ENCODE data around the gene NFXL1.

NFXL1 gene

DNA sequence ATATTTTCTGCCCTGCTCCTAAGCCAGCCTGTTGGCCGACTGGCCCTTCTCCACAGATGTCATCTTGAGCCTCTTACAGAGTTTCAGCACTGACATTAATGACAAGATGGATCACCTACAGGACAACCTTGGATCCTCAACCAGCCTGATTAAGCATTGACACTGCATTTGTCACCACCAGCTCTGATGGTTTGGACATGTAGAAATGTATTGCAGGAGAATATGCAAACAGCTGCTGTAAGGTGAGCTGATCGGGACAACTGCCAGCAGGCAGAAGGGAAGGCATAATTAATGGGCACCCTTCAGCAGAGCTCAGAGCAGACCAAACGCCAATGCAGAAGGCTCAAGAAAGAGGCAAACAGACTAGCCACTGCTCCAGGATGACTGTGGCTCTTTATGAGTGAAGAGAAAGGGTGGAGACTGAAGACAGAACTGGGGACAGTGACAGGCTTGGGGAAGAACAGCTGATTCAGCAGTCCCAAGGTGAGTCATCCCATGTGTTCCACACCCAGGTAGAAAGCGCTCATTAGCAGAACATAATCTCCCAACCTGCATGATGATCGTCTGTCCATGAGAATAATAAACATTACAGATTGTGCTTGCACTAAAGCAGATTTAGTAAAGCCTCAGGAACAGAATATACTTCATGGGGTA lies 83.2 kb downstream of the NFXL1 start:
- DNase-seq, result no peak
- TF ChIP-seq GATA1 (IDR thresholded peaks at IDR 0.05; ENCODE audit: low read depth, low read length) (no peak), POLR2A (IDR thresholded peaks at IDR 0.05; ENCODE audit: low read length) (no peak)

- no peak for TF ChIP-seq POLR2A (IDR thresholded peaks at IDR 0.05; ENCODE audit: low read length)
- no peak for TF ChIP-seq GATA1 (IDR thresholded peaks at IDR 0.05; ENCODE audit: low read depth, low read length)
- no peak for DNase-seq
These were observed 83.9 kb downstream of the NFXL1 start for GRCh38 chr4:47830265-47831025.

- DNase-seq, result no peak
- TF ChIP-seq GATA1 (IDR thresholded peaks at IDR 0.05; ENCODE audit: low read depth, low read length) (no peak), POLR2A (IDR thresholded peaks at IDR 0.05; ENCODE audit: low read length) (no peak)
These were observed 84.9 kb downstream of the NFXL1 start for GRCh38 chr4:47829438-47829837.

- TF ChIP-seq GATA1 (IDR thresholded peaks at IDR 0.05; ENCODE audit: low read depth, low read length) (no peak), POLR2A (IDR thresholded peaks at IDR 0.05; ENCODE audit: low read length) (no peak)
- no peak for DNase-seq
These were observed 86.9 kb downstream of the NFXL1 start for GRCh38 chr4:47827343-47828047.

DNA sequence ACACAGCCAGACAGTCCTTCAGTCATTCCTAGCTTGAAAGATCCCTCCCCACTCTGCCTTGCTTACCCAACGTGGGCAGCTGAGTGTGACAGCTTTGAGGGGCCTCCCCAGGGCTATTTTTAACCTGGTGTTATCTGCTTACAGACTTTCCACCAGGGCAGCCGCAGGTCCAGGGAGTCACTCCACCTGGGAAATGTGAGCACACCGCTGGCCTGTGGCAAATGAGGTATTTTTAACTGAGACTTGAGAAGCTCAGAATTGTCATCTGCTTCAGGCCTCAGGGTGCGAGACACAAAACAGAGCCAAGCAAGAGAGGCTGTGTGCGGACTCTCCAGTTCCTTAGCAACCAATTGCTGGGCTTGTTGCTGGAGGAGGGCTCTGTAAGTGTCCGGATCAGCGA lies 89.5 kb downstream of the NFXL1 start:
- TF ChIP-seq GATA1 (IDR thresholded peaks at IDR 0.05; ENCODE audit: low read depth, low read length) (no peak), POLR2A (IDR thresholded peaks at IDR 0.05; ENCODE audit: low read length) (no peak)
- DNase-seq, result no peak

GRCh38 chr4:47819178-47819577 lies 95.2 kb downstream of the NFXL1 start:
- TF ChIP-seq GATA1 (IDR thresholded peaks at IDR 0.05; ENCODE audit: low read depth, low read length), result no peak
- TF ChIP-seq POLR2A (IDR thresholded peaks at IDR 0.05; ENCODE audit: low read length), result no peak
- no peak for DNase-seq

DNA sequence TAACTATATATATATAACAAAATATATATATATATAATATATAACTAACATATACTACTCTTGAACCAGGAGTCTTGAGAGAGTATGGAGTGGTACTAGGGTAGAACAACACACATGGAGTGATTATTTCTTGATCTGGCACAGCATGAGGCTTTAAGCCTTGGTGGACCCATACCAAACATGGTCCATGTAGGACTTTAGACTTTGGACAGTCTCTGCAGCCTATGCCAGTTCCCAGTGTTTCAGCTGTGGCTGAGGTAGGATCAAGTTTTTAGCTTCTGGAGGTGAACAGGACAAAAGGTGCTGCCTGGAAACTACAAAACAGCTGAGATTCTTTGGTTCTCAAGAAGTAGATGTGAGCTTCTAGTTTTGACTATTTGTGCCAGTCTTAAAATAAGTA lies 97.1 kb downstream of the NFXL1 start:
- no peak for TF ChIP-seq POLR2A (IDR thresholded peaks at IDR 0.05; ENCODE audit: low read length)
- no peak for TF ChIP-seq GATA1 (IDR thresholded peaks at IDR 0.05; ENCODE audit: low read depth, low read length)
- DNase-seq, result no peak

DNA sequence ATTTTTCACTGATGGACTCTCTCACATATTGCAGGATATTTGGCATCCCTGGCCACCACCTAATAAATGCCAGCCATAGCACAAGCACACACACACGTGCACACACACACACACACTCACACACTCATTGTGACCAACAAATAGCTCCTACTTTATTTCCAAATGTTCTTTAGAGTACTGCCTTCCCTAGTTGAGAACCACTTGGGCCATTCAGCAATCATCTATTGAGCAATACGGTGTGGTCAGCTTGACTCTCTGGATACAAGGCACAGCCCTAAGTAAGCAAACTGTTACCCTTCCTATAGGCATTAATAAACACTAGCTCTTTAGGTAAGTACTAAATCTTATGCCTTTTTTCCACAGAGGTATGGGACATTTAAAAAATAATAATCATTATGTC lies 97.6 kb downstream of the NFXL1 start:
- no peak for TF ChIP-seq POLR2A (IDR thresholded peaks at IDR 0.05; ENCODE audit: low read length)
- TF ChIP-seq GATA1 (IDR thresholded peaks at IDR 0.05; ENCODE audit: low read depth, low read length), result no peak
- DNase-seq, result no peak

DNA sequence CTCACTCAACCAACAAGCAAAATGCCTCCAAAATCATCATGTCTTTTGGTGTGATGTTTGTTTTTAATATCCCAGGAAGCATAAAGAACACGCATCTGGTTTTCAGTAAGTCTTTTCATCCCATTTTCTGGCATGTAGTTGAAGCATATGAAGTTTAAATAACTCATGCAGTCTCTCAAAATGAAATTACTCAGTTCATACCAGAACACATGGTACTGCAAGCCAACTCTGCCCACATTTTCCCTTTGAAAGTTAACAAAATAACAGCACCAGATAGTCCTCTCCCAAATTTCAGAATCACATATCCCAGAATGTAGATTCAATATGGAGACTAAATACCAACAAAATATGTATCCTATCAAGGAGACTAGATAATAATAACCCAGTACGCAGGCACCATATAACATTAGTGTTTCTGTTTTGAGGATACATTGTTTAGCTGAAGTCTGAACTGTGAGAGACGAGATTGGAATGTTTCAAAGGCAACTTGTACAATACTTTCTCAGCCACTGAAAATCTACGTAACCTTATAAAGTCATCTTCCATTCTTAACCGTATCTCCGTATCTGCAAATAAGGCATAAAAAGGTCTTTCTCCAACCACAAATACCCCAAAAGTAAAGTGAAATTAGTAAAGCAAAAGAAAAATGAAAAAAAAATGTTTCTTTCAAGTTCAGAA lies 99.6 kb downstream of the NFXL1 start:
- no peak for DNase-seq
- TF ChIP-seq POLR2A (IDR thresholded peaks at IDR 0.05; ENCODE audit: low read length), result no peak
- no peak for TF ChIP-seq GATA1 (IDR thresholded peaks at IDR 0.05; ENCODE audit: low read depth, low read length)

- DNase-seq, result no peak
- no peak for TF ChIP-seq POLR2A (IDR thresholded peaks at IDR 0.05; ENCODE audit: low read length)
- TF ChIP-seq GATA1 (IDR thresholded peaks at IDR 0.05; ENCODE audit: low read depth, low read length), result no peak
These were observed 104.7 kb downstream of the NFXL1 start for GRCh38 chr4:47809654-47810203.

GRCh38 chr4:47804598-47804997 lies 109.8 kb downstream of the NFXL1 start:
- TF ChIP-seq GATA1 (IDR thresholded peaks at IDR 0.05; ENCODE audit: low read depth, low read length), result no peak
- TF ChIP-seq POLR2A (IDR thresholded peaks at IDR 0.05; ENCODE audit: low read length), result no peak
- DNase-seq, result no peak

GRCh38 chr4:47801481-47802002 lies 112.8 kb downstream of the NFXL1 start:
- TF ChIP-seq GATA1 (IDR thresholded peaks at IDR 0.05; ENCODE audit: low read depth, low read length) (no peak), POLR2A (IDR thresholded peaks at IDR 0.05; ENCODE audit: low read length) (no peak)
- no peak for DNase-seq

GRCh38 chr4:47798165-47798564 lies 116.2 kb downstream of the NFXL1 start:
- TF ChIP-seq POLR2A (IDR thresholded peaks at IDR 0.05; ENCODE audit: low read length) (no peak), GATA1 (IDR thresholded peaks at IDR 0.05; ENCODE audit: low read depth, low read length) (no peak)
- no peak for DNase-seq

Measured in erythroblast (primary cell).